Nephron progenitor cell (in vitro differentiated cells): ENCODE data around the gene LMBRD2.

Source experiments
- DNase-seq: peaks from one replicate; pipeline ENCODE4 v3.0.0; 2021
- H3K27ac Mint-ChIP-seq: 2 replicates; pipeline ENCODE4 v1.8.0; 2021; ENCODE audit warnings: mild to moderate bottlenecking, moderate library complexity, mixed read lengths
- H3K27me3 Mint-ChIP-seq: 2 replicates; pipeline ENCODE4 v1.8.0; 2021; ENCODE audit warnings: mild to moderate bottlenecking, low read depth, mixed read lengths; ENCODE audit not compliant: poor library complexity
- H3K36me3 Mint-ChIP-seq: 2 replicates; pipeline ENCODE4 v1.8.0; 2021; ENCODE audit warnings: low read depth, mixed read lengths
- H3K4me1 Mint-ChIP-seq: 2 replicates; pipeline ENCODE4 v1.8.0; 2021; ENCODE audit warnings: mixed read lengths
- H3K4me3 Mint-ChIP-seq: 2 replicates; pipeline ENCODE4 v1.8.0; 2021; ENCODE audit warnings: mild to moderate bottlenecking, moderate library complexity, mixed read lengths
- H3K9me3 Mint-ChIP-seq: 2 replicates; pipeline ENCODE4 v1.8.0; 2021; ENCODE audit warnings: mild to moderate bottlenecking, moderate library complexity, mixed read lengths
- TF ChIP-seq, protein P1 (sequence below): fragments of 200-600 bp; sonication (generic); IDR thresholded peaks from 2 replicates; pipeline ENCODE4 v1.5.0; 2021; ENCODE audit warnings: antibody characterized with exemption

Gene LMBRD2

DNA sequence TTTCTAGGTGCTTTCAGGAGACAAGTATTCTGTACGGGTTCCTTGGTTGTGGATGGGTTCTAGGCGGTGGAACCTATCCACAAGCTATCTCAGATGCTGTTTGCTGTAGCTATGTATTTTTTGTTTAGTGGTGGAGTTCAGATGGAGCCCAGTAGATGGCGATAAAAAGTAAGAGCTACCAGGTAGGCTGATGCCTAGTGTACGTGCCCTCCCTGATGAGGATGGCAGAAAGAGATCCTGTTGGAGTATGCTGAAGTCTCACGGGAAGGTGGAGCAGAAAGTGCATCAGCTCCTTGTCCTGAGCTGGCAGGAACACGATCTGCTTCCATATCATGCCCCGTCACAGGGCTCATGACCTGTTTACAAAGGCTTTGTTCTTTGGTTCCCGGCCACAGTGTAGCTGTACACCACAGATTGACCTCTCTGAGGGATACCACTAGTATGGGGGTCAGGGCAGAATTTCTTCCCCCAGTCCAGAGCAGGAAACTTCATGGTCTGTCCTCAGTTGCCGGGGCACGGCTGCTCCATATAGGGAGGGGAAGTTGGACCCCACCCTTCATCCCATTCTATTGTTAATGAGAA, 72.4 kb downstream of the LMBRD2 start:
- peak; percentile 34 for DNase-seq
- Mint-ChIP-seq H3K4me1 (no peaks in the 10 kb centered on the region), H3K27ac (no peak overlapping the region), H3K9me3 (peaks cover 3% of the 10 kb centered on the region), H3K27me3 (peaks cover 16% of the 10 kb centered on the region), H3K4me3 (peak overlapping the region; percentile 21), H3K36me3 (no peaks in the 10 kb centered on the region)
- TF ChIP-seq, protein P1, sequence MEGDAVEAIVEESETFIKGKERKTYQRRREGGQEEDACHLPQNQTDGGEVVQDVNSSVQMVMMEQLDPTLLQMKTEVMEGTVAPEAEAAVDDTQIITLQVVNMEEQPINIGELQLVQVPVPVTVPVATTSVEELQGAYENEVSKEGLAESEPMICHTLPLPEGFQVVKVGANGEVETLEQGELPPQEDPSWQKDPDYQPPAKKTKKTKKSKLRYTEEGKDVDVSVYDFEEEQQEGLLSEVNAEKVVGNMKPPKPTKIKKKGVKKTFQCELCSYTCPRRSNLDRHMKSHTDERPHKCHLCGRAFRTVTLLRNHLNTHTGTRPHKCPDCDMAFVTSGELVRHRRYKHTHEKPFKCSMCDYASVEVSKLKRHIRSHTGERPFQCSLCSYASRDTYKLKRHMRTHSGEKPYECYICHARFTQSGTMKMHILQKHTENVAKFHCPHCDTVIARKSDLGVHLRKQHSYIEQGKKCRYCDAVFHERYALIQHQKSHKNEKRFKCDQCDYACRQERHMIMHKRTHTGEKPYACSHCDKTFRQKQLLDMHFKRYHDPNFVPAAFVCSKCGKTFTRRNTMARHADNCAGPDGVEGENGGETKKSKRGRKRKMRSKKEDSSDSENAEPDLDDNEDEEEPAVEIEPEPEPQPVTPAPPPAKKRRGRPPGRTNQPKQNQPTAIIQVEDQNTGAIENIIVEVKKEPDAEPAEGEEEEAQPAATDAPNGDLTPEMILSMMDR = peak; percentile 65

DNA sequence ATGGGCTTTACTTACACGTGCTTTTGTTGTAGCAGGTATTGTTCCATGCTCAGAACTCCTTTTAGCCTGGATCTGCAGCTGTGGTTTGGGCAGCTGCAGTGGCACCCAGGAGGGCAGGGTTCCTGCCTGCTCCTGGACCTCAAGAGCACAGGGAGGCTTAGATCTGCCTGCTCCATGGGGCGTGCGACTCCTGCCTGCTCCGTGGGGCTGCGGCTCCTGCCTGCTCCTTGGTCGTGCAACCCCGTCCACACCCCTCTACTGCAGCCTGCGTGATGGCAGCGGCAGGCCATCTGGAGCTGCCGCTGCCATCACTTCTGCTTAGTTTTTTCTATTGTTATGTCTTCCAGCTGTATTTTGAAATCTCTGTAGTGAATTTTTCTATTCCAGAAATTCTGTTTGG, 73.3 kb downstream of the LMBRD2 start:
- TF ChIP-seq, protein P1 = no peak
- no peaks in the 10 kb centered on the region for H3K4me1 Mint-ChIP-seq
- peaks cover 18% of the 10 kb centered on the region for H3K27me3 Mint-ChIP-seq
- H3K27ac Mint-ChIP-seq = no peak overlapping the region
- no peaks in the 10 kb centered on the region for H3K36me3 Mint-ChIP-seq
- DNase-seq = no peak
- H3K4me3 Mint-ChIP-seq = no peak overlapping the region
- no peaks in the 10 kb centered on the region for H3K9me3 Mint-ChIP-seq

DNA sequence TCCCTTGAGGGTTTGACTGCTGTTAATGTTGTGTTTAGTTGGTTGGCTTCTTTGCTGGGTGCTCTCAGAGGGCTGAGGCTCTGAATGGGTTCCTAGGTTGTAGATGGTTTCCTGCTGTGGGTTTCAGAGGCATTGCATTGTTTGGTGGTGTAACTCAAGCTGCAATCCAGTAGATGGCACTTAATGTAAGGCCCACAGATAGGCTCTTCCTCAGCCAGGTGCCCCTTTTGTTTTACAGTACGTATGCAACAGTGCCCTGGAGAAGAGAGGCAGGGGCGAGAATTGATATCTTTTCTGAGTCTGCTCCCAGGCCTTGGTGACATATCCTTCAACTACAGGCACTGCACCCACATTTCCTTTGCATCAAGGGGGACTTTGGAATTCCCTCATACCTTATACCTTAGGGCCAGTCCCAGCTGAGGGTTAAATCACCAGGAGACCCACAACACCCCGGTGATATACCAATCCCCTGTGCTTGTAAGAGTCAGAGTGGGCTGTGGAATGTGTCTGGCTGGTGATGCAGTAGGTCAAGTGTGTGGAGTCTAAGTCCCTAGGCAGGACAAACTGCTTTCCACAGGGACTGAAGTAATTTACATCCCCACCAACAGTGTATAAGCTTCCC, 78.0 kb downstream of the LMBRD2 start:
- TF ChIP-seq, protein P1 = no peak
- Mint-ChIP-seq H3K4me3 (no peak overlapping the region), H3K27me3 (peaks cover 42% of the 10 kb centered on the region), H3K36me3 (no peaks in the 10 kb centered on the region), H3K9me3 (no peaks in the 10 kb centered on the region), H3K27ac (no peak overlapping the region), H3K4me1 (no peaks in the 10 kb centered on the region)
- DNase-seq = no peak

DNA sequence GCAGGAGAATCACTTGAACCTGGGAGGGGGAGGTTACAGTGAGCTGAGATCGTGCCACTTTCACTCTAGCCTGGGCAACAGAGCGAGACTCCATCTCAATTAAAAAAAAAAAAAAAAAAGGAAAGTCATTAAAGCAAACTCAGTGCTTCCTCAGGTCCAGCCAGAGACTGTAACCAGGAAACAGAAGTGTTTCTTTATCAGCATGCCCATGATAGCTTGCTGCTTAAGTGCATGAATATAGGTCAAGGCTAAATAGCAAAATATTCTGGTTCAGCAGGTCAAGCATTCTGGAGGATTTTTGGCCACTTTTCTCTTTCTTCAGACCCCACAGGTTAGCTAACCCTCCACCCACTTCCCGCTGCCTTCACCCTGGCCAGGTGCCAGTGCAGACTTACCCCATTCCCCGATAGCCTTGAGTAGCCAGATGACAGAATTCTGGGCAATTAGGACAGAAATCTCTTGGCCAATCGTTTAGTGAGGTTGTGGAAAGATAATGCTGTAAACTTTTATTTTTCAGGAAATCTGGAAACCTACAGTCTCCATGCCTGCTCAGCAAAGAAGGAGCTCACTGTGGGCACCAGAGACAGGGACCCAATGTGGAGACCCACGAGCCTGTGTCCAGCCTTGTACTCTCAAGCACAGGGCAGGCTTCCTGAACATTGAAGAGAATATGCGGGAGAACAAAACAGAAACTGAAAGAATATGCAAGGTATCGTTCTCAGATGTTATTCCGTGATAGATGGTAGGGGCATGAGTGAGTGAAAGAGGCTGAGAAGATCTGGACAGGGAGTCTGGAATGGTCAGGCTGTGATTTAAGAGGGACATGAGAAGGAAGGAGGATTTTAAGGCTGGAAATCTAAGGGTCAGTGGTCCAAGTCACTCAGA, 80.8 kb downstream of the LMBRD2 start:
- Mint-ChIP-seq H3K4me3 (no peak overlapping the region), H3K27ac (no peak overlapping the region), H3K27me3 (peaks cover 43% of the 10 kb centered on the region), H3K4me1 (peaks cover 17% of the 10 kb centered on the region), H3K36me3 (no peaks in the 10 kb centered on the region), H3K9me3 (no peaks in the 10 kb centered on the region)
- no peak for DNase-seq
- TF ChIP-seq, protein P1 = no peak

DNA sequence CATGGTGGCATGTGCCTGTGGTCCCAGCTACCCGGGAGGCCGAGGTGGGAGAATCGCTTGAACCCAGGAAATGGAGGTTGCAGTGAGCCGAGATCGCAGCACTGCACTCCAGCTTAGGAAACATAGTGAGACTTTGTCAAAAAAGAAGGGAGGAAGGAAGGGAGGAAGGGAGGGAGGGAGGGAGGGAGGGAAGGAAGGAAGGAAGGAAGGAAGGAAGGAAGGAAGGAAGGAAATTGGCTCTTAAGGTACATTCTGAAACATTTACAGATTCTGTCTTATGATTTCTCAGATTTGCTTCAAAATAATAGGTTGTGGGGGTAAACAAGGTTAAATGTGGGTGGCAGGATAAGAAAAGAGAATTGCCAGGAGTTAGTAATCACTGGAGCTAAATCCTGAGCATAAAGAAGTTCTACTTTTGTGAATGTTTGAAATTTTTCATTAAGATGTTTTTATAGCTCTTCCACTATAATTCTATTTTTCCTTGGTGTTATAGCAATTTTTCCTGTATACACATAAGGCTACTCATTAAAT, 82.9 kb downstream of the LMBRD2 start:
- Mint-ChIP-seq H3K27me3 (peaks cover 44% of the 10 kb centered on the region), H3K9me3 (no peaks in the 10 kb centered on the region), H3K4me1 (peaks cover 18% of the 10 kb centered on the region), H3K36me3 (no peaks in the 10 kb centered on the region), H3K4me3 (no peak overlapping the region), H3K27ac (no peak overlapping the region)
- TF ChIP-seq, protein P1 = no peak
- no peak for DNase-seq
